GM19099 (cell line): ENCODE measurements around the gene IQGAP2.

Source experiments
- POLR2A ChIP-seq: IDR thresholded peaks from 3 replicates; pipeline ENCODE4 v1.6.1; 2011; ENCODE audit warnings: low read depth; ENCODE audit not compliant: insufficient read length; ENCODE audit errors: extremely low read depth

IQGAP2 gene

DNA sequence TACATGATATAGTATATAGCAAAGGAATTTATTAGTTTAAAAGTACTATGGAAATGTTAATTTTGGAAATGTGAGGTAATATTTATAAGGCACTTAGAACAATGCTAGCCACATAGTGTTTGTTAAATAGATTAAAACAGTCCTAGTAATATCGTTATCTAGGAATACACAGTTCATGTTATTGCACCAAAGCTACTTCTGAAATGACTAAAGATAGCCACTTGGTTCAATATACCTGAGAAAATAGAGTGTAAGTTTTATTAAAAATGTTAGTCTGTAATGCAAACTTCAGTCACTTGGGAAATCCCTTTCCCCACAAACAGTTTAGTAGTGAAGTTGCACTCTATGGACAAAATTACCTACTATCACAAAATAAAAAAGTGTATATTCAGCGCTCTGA, 297.5 kb downstream of the IQGAP2 start:
- no peak for TF ChIP-seq POLR2A

DNA sequence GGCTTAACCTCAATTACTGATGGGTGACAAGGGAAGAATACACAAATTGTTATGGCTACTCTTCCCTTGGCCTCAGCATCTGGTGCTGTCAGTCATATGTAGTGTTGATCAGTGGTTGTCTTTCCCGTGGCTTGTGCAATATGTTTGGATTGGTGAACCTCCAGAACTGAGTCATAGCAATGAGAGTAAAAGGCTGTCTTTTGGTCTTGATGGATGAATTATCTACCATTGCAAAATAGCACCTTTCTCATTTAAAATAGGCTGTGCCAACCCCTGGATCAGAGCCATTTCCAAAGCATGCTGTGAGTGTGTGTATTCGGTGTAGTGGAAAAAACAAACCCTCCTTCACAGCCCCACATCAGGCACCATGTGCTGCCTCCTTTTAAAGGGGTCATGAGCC, 298.2 kb downstream of the IQGAP2 start:
- no peak for TF ChIP-seq POLR2A

GRCh38 chr5:76703707-76704106, 300.6 kb downstream of the IQGAP2 start:
- TF ChIP-seq POLR2A = no peak

- no peak for TF ChIP-seq POLR2A
Observed at GRCh38 chr5:76704131-76704663, 301.1 kb downstream of the IQGAP2 start.

- no peak for TF ChIP-seq POLR2A
Observed at GRCh38 chr5:76705574-76705973, 302.5 kb downstream of the IQGAP2 start.

DNA sequence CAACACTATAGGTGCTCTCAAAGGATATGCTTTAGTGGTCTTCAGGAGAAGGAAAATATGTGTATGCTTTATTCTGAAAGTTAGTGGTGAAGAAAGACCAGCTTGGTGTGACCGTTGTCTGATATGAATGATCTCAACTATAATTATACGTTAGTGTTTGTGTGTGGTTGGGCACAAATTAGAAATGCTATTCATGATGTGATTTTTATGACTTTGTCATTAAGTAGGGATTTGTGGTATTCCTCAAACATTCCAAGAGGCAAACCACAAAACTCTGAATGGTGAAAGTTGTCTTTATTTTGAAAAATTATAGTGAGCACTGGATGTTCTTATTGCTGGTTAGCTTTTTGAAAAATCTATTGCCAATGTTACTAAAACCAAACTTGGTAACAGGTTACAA, 306.7 kb downstream of the IQGAP2 start:
- no peak for TF ChIP-seq POLR2A

- no peak for TF ChIP-seq POLR2A
Observed at GRCh38 chr5:76710991-76711390, 307.9 kb downstream of the IQGAP2 start.

- TF ChIP-seq POLR2A = no peak
Observed at GRCh38 chr5:76714751-76715485, 311.8 kb downstream of the IQGAP2 start.

GRCh38 chr5:76715486-76715735, 312.3 kb downstream of the IQGAP2 start:
- no peak for TF ChIP-seq POLR2A

GRCh38 chr5:76715736-76716455, 312.8 kb downstream of the IQGAP2 start, which contains the start of gene F2R:
F2R (plus strand) TSS chr5:76716126; CDS start chr5:76716308, 182 bp downstream.
- no peak for TF ChIP-seq POLR2A

DNA sequence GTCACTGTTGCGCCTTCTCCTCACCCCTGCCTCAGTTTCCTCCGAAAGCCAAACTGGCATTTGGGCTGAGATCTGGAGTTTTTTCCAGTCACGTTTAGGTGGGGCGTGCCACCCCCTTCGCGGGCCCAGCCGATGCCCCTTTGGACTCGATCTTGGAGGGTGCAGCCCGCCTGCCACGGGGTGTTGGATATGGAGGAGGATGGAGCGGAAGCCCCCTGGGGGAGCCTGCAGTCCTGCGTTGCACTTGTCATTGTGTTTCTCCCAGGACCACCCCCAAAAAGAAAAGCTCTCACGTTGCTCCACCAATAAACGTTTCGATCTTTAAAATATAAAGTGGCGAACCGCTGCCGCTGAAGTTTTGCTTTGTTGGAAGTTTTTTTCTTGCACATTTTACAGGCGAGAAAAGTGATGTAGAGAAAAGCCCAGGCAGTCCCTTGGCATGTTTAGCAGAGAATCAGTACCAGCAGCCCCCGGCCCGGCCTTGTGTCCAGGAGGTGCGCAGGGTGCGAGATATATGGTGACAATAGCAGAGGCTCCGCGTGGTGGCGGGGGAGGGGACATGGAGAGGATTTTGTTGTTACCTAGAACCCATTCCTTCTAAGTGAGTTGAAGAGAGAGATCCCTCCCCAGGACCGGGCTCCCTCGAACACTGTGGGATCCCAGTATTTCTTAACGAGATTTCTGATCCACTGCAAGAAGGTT, 313.5 kb downstream of the IQGAP2 start:
- no peak for TF ChIP-seq POLR2A

- TF ChIP-seq POLR2A = no peak
Observed at GRCh38 chr5:76717222-76718083, 314.4 kb downstream of the IQGAP2 start.

DNA sequence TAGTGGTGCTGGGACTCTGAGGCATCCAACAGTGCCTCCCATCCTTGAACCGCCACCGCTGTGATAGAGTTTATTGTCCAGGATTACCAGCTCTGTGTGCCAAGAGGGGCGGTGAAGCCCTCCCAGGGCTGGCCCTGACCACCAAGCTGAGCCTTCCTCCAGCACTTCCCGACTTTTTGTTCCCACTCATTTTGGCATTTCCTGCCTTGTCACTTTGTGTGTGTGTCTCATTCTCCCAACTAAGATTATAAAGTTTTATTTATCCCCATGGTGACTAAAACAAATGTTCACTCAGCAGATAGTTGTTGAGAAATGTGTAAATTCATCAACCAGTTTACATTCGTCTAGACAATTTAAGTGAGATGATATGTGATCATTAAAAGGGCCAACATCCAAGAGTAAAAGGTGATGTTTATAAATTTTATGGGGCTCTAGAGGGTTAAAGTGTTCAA, 315.3 kb downstream of the IQGAP2 start:
- TF ChIP-seq POLR2A = no peak

DNA sequence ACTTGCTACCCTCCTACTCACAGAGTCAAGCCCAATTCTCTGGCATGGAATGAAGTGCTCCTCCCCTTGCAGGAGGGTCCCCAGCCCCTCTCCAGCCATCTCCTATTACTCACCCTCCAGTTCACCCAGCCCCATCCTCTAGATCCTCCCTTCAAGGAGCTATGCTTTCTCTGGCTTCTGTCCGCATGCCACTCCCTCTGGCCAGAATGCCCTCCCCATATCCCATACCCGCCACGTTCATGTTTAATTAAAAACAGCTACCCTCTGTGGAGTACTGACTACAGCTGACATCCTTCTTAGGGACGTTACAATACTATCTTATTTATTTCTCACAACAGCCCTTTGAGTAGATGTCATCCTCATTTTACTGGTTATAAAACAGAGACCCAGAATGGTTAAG, 315.8 kb downstream of the IQGAP2 start:
- TF ChIP-seq POLR2A = no peak
